HCT116 (cell line): ENCODE data around the gene CRYBG3. TPM values are rescaled to one million over a fixed set of nuclear protein-coding genes. Genes with fewer than 3 reads are reported as not detected.

Experiments
- ATAC-seq: fragments of 200-7000 bp; cut with Tn5 transposase; 2 replicates; pipeline ENCODE4 v1.9.1; 2020; ENCODE audit warnings: mild to moderate bottlenecking, moderate library complexity
- BruUV-seq: library from RNA; stranded (reverse); fragments of 400-500 nt; replicated peaks from 2 replicates; lab custom pipeline; 2021; lab: Mats Ljungman, UMichigan
- CTCF ChIA-PET: fragments of 300-600 bp; sonication (Branson Sonifier 250); formaldehyde crosslinking; loops from one replicate; lab custom pipeline; 2021; ENCODE audit warnings: antibody characterized with exemption; lab: Charles Lee
- POLR2A ChIA-PET: fragments of 300-600, 350-600 bp; sonication (Branson Sonifier 250); formaldehyde crosslinking; loops from one replicate; lab custom pipeline; 2021; ENCODE audit warnings: antibody characterized with exemption; lab: Charles Lee
- RAD21 ChIA-PET, 2 experiments: fragments of 300-600 bp; sonication (Branson Sonifier 250); formaldehyde crosslinking; loops; one replicate each; lab custom pipeline; 2023; ENCODE audit warnings: low total read pairs in 2 of 2; ENCODE audit not compliant: uncharacterized antibody in 2 of 2, unreplicated experiment in 2 of 2, low non-redundant PET in 1 of 2; lab: Charles Lee
- DNase-seq: peaks from one replicate; pipeline ENCODE4 v3.0.0-alpha.2; 2010; ENCODE audit warnings: low read depth, low spot score
- H2AFZ ChIP-seq: fragments of 200-600 bp; shearing (Covaris generic), sonication (generic); 2 replicates; pipeline ENCODE4 v1.6.1; 2017; ENCODE audit warnings: low read depth, mixed run types, mixed read lengths, antibody characterized with exemption, low read length; ENCODE audit not compliant: poor library complexity, severe bottlenecking
- H3K27ac ChIP-seq: 2 replicates; pipeline ENCODE4 v1.5.1; 2012; ENCODE audit warnings: low read depth, low read length
- H3K27me3 ChIP-seq: fragments of 200-600 bp; sonication (generic); 2 replicates; pipeline ENCODE4 v1.6.1; 2016; ENCODE audit warnings: mixed run types, low read length, mixed read lengths; ENCODE audit not compliant: insufficient read depth
- H3K36me3 ChIP-seq, 2 experiments: fragments of 200-500 bp in 1 of 2; fragments of 200-600 bp in 1 of 2; sonication (Bioruptor generic) in 1 of 2; sonication (generic) in 1 of 2; 2 replicates each; pipeline versions ENCODE4 v1.5.1 to v1.6.1; 2014 to 2016; ENCODE audit warnings: low read length in 2 of 2, inconsistent platforms in 1 of 2, mixed read lengths in 1 of 2, mixed run types in 1 of 2; ENCODE audit not compliant: insufficient read depth in 2 of 2, control insufficient read depth in 1 of 2
- H3K4me1 ChIP-seq, 2 experiments: fragments of 200-600 bp in 1 of 2; sonication (generic) in 1 of 2; 2 replicates each; pipeline versions ENCODE4 v1.5.1 to v1.6.1; 2012 to 2017; ENCODE audit warnings: low read length in 2 of 2, inconsistent platforms in 1 of 2, mild to moderate bottlenecking in 1 of 2, mixed read lengths in 1 of 2, mixed run types in 1 of 2, moderate library complexity in 1 of 2; ENCODE audit not compliant: insufficient read depth in 2 of 2, control insufficient read depth in 1 of 2
- H3K4me2 ChIP-seq: fragments of 200-600 bp; sonication (generic); 2 replicates; pipeline ENCODE4 v1.6.1; 2017; ENCODE audit warnings: mixed run types, low read length, mixed read lengths
- H3K4me3 ChIP-seq, 2 experiments: fragments of 200-600 bp in 1 of 2; sonication (generic) in 1 of 2; replicated peaks in 1 of 2; 2 replicates each; pipeline ENCODE4 v1.5.1; 2011 to 2016; ENCODE audit warnings: low read length in 2 of 2, control low read depth in 1 of 2, low read depth in 1 of 2, mild to moderate bottlenecking in 1 of 2, mixed read lengths in 1 of 2, mixed run types in 1 of 2
- H3K79me2 ChIP-seq: fragments of 200-600 bp; sonication (generic); 2 replicates; pipeline ENCODE4 v1.6.1; 2017; ENCODE audit warnings: mild to moderate bottlenecking, mixed run types, low read length, moderate library complexity, mixed read lengths; ENCODE audit not compliant: insufficient read depth
- H3K9ac ChIP-seq: fragments of 200-600 bp; sonication (generic); 2 replicates; pipeline ENCODE4 v1.6.1; 2016; ENCODE audit warnings: low read length, mixed read lengths
- H3K9me2 ChIP-seq: fragments of 200-600 bp; sonication (generic), shearing (Covaris generic); 2 replicates; pipeline ENCODE4 v1.6.1; 2017; ENCODE audit warnings: mixed run types, mild to moderate bottlenecking, moderate library complexity; ENCODE audit not compliant: insufficient read depth
- H3K9me3 ChIP-seq, 2 experiments: fragments of 200-500 bp in 1 of 2; fragments of 200-600 bp in 1 of 2; sonication (Bioruptor generic) in 1 of 2; sonication (generic) in 1 of 2; 2 replicates each; pipeline ENCODE4 v1.6.1; 2014 to 2017; ENCODE audit warnings: low read length in 2 of 2, mixed read lengths in 2 of 2, inconsistent platforms in 1 of 2, low read depth in 1 of 2, mild to moderate bottlenecking in 1 of 2, mixed run types in 1 of 2, moderate library complexity in 1 of 2; ENCODE audit not compliant: control insufficient read depth in 1 of 2, insufficient read depth in 1 of 2
- H4K20me1 ChIP-seq: fragments of 200-600 bp; sonication (generic), shearing (Covaris generic); 2 replicates; pipeline ENCODE4 v1.6.1; 2017; ENCODE audit warnings: mixed run types, mild to moderate bottlenecking, moderate library complexity; ENCODE audit not compliant: insufficient read depth
- ATF3 ChIP-seq: IDR thresholded peaks from 2 replicates; pipeline ENCODE4 v1.6.1; 2012
- CBX3 ChIP-seq: IDR thresholded peaks from 2 replicates; pipeline ENCODE4 v1.6.1; 2012; ENCODE audit warnings: low read depth
- EGR1 ChIP-seq: IDR thresholded peaks from 2 replicates; pipeline ENCODE4 v1.6.1; 2012; ENCODE audit warnings: low read depth
- ELF1 ChIP-seq: IDR thresholded peaks from 2 replicates; pipeline ENCODE4 v1.6.1; 2012; ENCODE audit warnings: low read depth, borderline replicate concordance
- EZH2 ChIP-seq: fragments of 200-600 bp; sonication (generic); IDR thresholded peaks from 2 replicates; pipeline ENCODE4 v1.6.1; 2017; ENCODE audit warnings: antibody characterized with exemption, mixed run types
- EZH2phosphoT487 ChIP-seq: fragments of 200-600 bp; IDR thresholded peaks from 2 replicates; pipeline ENCODE4 v1.6.1; 2018; ENCODE audit warnings: antibody characterized with exemption, borderline replicate concordance
- JUND ChIP-seq: IDR thresholded peaks from 2 replicates; pipeline ENCODE4 v1.6.1; 2012
- POLR2A ChIP-seq: IDR thresholded peaks from 2 replicates; pipeline ENCODE4 v1.7.0; 2011; ENCODE audit warnings: borderline replicate concordance; ENCODE audit not compliant: insufficient read depth, insufficient read length; ENCODE audit errors: extremely low read depth
- POLR2AphosphoS5 ChIP-seq: IDR thresholded peaks from 2 replicates; pipeline ENCODE4 v1.6.1; 2011; ENCODE audit warnings: mild to moderate bottlenecking, low read depth, low read length, moderate library complexity
- RAD21 ChIP-seq: IDR thresholded peaks from 2 replicates; pipeline ENCODE4 v1.6.1; 2012; ENCODE audit warnings: low read depth, mild to moderate bottlenecking
- REST ChIP-seq: IDR thresholded peaks from 2 replicates; pipeline ENCODE4 v1.6.1; 2012; ENCODE audit warnings: low read depth
- SIN3A ChIP-seq: IDR thresholded peaks from 2 replicates; pipeline ENCODE4 v1.6.1; 2012; ENCODE audit warnings: low read depth
- SRF ChIP-seq: IDR thresholded peaks from 2 replicates; pipeline ENCODE4 v1.6.1; 2012; ENCODE audit warnings: low read depth
- TCF7L2 ChIP-seq: IDR thresholded peaks from 2 replicates; pipeline ENCODE4 v1.7.0; 2011; ENCODE audit warnings: borderline replicate concordance, inconsistent platforms; ENCODE audit not compliant: insufficient read depth, insufficient read length; ENCODE audit errors: extremely low read depth
- YY1 ChIP-seq: IDR thresholded peaks from 2 replicates; pipeline ENCODE4 v1.6.1; 2011; ENCODE audit warnings: low read length, low read depth, moderate library complexity, mild to moderate bottlenecking; ENCODE audit not compliant: insufficient replicate concordance; ENCODE audit errors: extremely low read depth
- ZFX ChIP-seq: fragments of 450-650 bp; IDR thresholded peaks from 2 replicates; pipeline ENCODE4 v1.6.1; 2017
- ZNF274 ChIP-seq: fragments of 200-500 bp; sonication (Bioruptor generic); IDR thresholded peaks from 2 replicates; pipeline ENCODE4 v1.6.1; 2014; ENCODE audit warnings: mild to moderate bottlenecking, low read depth, low read length, inconsistent platforms
- intact Hi-C: fragments of 100-400 bp; cut with micrococcal nuclease; formaldehyde crosslinking; loops from 2 replicates; pipeline ENCODE4 v1.10.0; 2022
- total RNA-seq: library from RNA; stranded (reverse); gene quantifications from one replicate; pipeline ENCODE4 v1.2.1, GENCODE V29; 2021; ENCODE audit not compliant: unreplicated experiment
- TF ChIP-seq, protein P1 (sequence below): IDR thresholded peaks from 2 replicates; pipeline ENCODE4 v1.6.1; 2012
- TF ChIP-seq, protein P2 (sequence below): IDR thresholded peaks from 2 replicates; pipeline ENCODE4 v1.6.1; 2011; ENCODE audit warnings: mild to moderate bottlenecking, low read length, moderate library complexity; ENCODE audit not compliant: insufficient replicate concordance; ENCODE audit errors: extremely low read depth

The CRYBG3 gene
- total RNA-seq, 1 experiment from 2014 or later = 7.5 TPM

GRCh38 chr3:97860364-97860763, 38.6 kb downstream of the CRYBG3 start:
- peaks cover 5% of the 10 kb centered on the region; the same call in 1 of the 2 replicates for H3K79me2 ChIP-seq
- ChIA-PET RAD21 (no interaction called here), CTCF (no interaction called here), POLR2A (no interaction called here)
- no peaks in the 10 kb centered on the region for H3K9me3 ChIP-seq
- no peaks in the 10 kb centered on the region for H3K27me3 ChIP-seq
- DNase-seq (no peak), ATAC-seq (no peak)
- TF ChIP-seq SRF = no peak
- no peak for TF ChIP-seq YY1
- TF ChIP-seq RAD21 = no peak
- no peak for TF ChIP-seq CBX3
- TF ChIP-seq, protein P1, sequence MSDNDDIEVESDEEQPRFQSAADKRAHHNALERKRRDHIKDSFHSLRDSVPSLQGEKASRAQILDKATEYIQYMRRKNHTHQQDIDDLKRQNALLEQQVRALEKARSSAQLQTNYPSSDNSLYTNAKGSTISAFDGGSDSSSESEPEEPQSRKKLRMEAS = no peak
- no peak for TF ChIP-seq ATF3
- TF ChIP-seq POLR2AphosphoS5 = no peak
- no peak for TF ChIP-seq TCF7L2
- no peak for TF ChIP-seq ELF1
- no peak for TF ChIP-seq REST
- no peak for TF ChIP-seq EZH2
- no peak for TF ChIP-seq EZH2phosphoT487
- TF ChIP-seq ZFX = no peak
- no peak for TF ChIP-seq EGR1
- TF ChIP-seq JUND = no peak
- no peak for TF ChIP-seq ZNF274
- no peak for TF ChIP-seq SIN3A
- TF ChIP-seq, protein P2, sequence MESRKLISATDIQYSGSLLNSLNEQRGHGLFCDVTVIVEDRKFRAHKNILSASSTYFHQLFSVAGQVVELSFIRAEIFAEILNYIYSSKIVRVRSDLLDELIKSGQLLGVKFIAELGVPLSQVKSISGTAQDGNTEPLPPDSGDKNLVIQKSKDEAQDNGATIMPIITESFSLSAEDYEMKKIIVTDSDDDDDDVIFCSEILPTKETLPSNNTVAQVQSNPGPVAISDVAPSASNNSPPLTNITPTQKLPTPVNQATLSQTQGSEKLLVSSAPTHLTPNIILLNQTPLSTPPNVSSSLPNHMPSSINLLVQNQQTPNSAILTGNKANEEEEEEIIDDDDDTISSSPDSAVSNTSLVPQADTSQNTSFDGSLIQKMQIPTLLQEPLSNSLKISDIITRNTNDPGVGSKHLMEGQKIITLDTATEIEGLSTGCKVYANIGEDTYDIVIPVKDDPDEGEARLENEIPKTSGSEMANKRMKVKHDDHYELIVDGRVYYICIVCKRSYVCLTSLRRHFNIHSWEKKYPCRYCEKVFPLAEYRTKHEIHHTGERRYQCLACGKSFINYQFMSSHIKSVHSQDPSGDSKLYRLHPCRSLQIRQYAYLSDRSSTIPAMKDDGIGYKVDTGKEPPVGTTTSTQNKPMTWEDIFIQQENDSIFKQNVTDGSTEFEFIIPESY = no peak
- no peak for TF ChIP-seq POLR2A
- no peaks in the 10 kb centered on the region for H3K4me1 ChIP-seq
- no peak overlapping the region for H3K27ac ChIP-seq
- H2AFZ ChIP-seq = no peak overlapping the region
- H3K36me3 ChIP-seq = no peaks in the 10 kb centered on the region
- H3K4me3 ChIP-seq = no peak overlapping the region
- intact Hi-C loops = no loop called here
- no peaks in the 10 kb centered on the region for H3K9me2 ChIP-seq
- no peaks in the 10 kb centered on the region for H4K20me1 ChIP-seq
- no peak overlapping the region for H3K9ac ChIP-seq
- no peak overlapping the region for H3K4me2 ChIP-seq
- BruUV-seq = no TSS peak
